HepG2 (cell line): ENCODE results near the gene FBXL7. TPM values are rescaled to one million over a fixed set of nuclear protein-coding genes. Genes with fewer than 3 reads are reported as not detected.

Source experiments
- ATAC-seq: fragments of 200-7000 bp; cut with Tn5 transposase; 3 replicates; pipeline ENCODE4 v1.9.1; 2020; ENCODE audit warnings: mild to moderate bottlenecking, moderate library complexity
- BruUV-seq: library from RNA; stranded (reverse); fragments of 400-500 nt; replicated peaks from 2 replicates; lab custom pipeline; 2021; lab: Mats Ljungman, UMichigan
- CTCF ChIA-PET: fragments of 300-600 bp; formaldehyde crosslinking; extraction: SDS; loops from one replicate; lab custom pipeline; 2021; ENCODE audit warnings: low total read pairs, inconsistent platforms, low intra/inter-chr PET ratio; lab: Yijun Ruan, JAX
- POLR2A ChIA-PET: fragments of 350-600 bp; sonication (Branson Sonifier 250); formaldehyde crosslinking; loops from one replicate; lab custom pipeline; 2020; ENCODE audit warnings: antibody characterized with exemption, inconsistent platforms; lab: Yijun Ruan, JAX
- DNase-seq: peaks from one replicate; pipeline ENCODE4 v3.0.0-alpha.2; 2015; ENCODE audit warnings: low spot score
- FAIRE-seq: peaks from 3 replicates; lab custom pipeline; 2011; peaks lifted over from hg19 to GRCh38; lab: Jason Lieb, UNC
- H2AFZ ChIP-seq: one replicate; pipeline ENCODE4 v1.6.1; 2011; ENCODE audit warnings: low read length, inconsistent platforms
- H3K27ac ChIP-seq: fragments of 300-600 bp; 3 replicates; pipeline ENCODE4 v1.8.0; 2011; ENCODE audit warnings: mixed run types, mild to moderate bottlenecking, mixed read lengths, low read length, inconsistent platforms; ENCODE audit not compliant: insufficient read depth; ENCODE audit errors: extremely low read length
- H3K27me3 ChIP-seq, 2 experiments: fragments of 200-600 bp in 1 of 2; 2 replicates in 1 of 2; 3 replicates in 1 of 2; pipeline versions ENCODE4 v1.6.0 to v1.8.0; 2011; ENCODE audit warnings: low read length in 2 of 2, mild to moderate bottlenecking in 2 of 2, moderate library complexity in 2 of 2, inconsistent platforms in 1 of 2; ENCODE audit not compliant: insufficient read depth in 2 of 2, control insufficient read depth in 1 of 2
- H3K36me3 ChIP-seq, 2 experiments: fragments of 200-600 bp in 1 of 2; replicated peaks in 1 of 2; 2 replicates in 1 of 2; 3 replicates in 1 of 2; pipeline versions ENCODE4 v1.5.1 to v1.8.0; 2011; ENCODE audit warnings: low read length in 2 of 2, inconsistent platforms in 1 of 2; ENCODE audit not compliant: insufficient read depth in 2 of 2, control insufficient read depth in 1 of 2
- H3K4me1 ChIP-seq: 2 replicates; pipeline ENCODE4 v1.5.1; 2012; ENCODE audit warnings: low read length, inconsistent platforms; ENCODE audit not compliant: insufficient read depth
- H3K4me2 ChIP-seq: 2 replicates; pipeline ENCODE4 v1.6.0; 2011; ENCODE audit warnings: low read depth, low read length, inconsistent platforms
- H3K4me3 ChIP-seq, 3 experiments: fragments of 200-600 bp in 1 of 3; sonication (generic), shearing (Covaris generic) in 1 of 3; replicated peaks in 1 of 3; 2 replicates each; pipeline ENCODE4 v1.5.1; 2011 to 2016; ENCODE audit warnings: low read length in 3 of 3, inconsistent platforms in 2 of 3, low read depth in 2 of 3, mild to moderate bottlenecking in 2 of 3, control low read depth in 1 of 3, mixed read lengths in 1 of 3; ENCODE audit not compliant: insufficient read depth in 1 of 3
- H3K79me2 ChIP-seq: one replicate; pipeline ENCODE4 v1.6.1; 2011; ENCODE audit warnings: low read length, inconsistent platforms; ENCODE audit not compliant: insufficient read depth
- H3K9ac ChIP-seq: 2 replicates; pipeline ENCODE4 v1.6.0; 2011; ENCODE audit warnings: mild to moderate bottlenecking, low read depth, low read length, inconsistent platforms; ENCODE audit not compliant: insufficient read depth
- H3K9me3 ChIP-seq: 2 replicates; pipeline ENCODE4 v1.5.1; 2012; ENCODE audit warnings: mild to moderate bottlenecking, low read length
- H4K20me1 ChIP-seq: 2 replicates; pipeline ENCODE4 v1.6.0; 2011; ENCODE audit warnings: inconsistent platforms, mild to moderate bottlenecking, low read length, moderate library complexity; ENCODE audit not compliant: insufficient read depth
- CHCHD3 ChIP-seq: sonication (generic); formaldehyde crosslinking; IDR thresholded peaks from 2 replicates; pipeline ENCODE4 v1.8.0; 2022; ENCODE audit warnings: mild to moderate bottlenecking, missing genetic modification reagents, moderate library complexity
- HHEX ChIP-seq: IDR thresholded peaks from 2 replicates; pipeline ENCODE4 v1.6.1; 2016; ENCODE audit warnings: control low read depth
- KLF12 ChIP-seq: sonication (generic); formaldehyde crosslinking; IDR thresholded peaks from 2 replicates; pipeline ENCODE4 v1.4.0; 2020; ENCODE audit warnings: missing genetic modification reagents, borderline replicate concordance
- SMYD3 ChIP-seq: sonication (generic); formaldehyde crosslinking; IDR thresholded peaks from 2 replicates; pipeline ENCODE4 v1.8.1; 2023; ENCODE audit warnings: mild to moderate bottlenecking, missing genetic modification reagents
- ZBTB20 ChIP-seq: sonication (generic); formaldehyde crosslinking; IDR thresholded peaks from 2 replicates; pipeline ENCODE4 v1.8.1; 2023; ENCODE audit warnings: missing genetic modification reagents, low read depth, mild to moderate bottlenecking, borderline replicate concordance
- ZNF274 ChIP-seq: sonication (generic); formaldehyde crosslinking; IDR thresholded peaks from 2 replicates; pipeline ENCODE4 v1.5.1; 2020; ENCODE audit warnings: mild to moderate bottlenecking, missing genetic modification reagents
- ZNF607 ChIP-seq: sonication (generic); formaldehyde crosslinking; IDR thresholded peaks from 2 replicates; pipeline ENCODE4 v1.5.1; 2020; ENCODE audit warnings: missing genetic modification reagents, mild to moderate bottlenecking, borderline replicate concordance
- ZSCAN5A ChIP-seq: sonication (generic); formaldehyde crosslinking; IDR thresholded peaks from 2 replicates; pipeline ENCODE4 v1.8.0; 2022; ENCODE audit warnings: mild to moderate bottlenecking, missing genetic modification reagents, borderline replicate concordance
- WGBS: methylation state at CpG from one replicate; pipeline ENCODE4 v1.1.6; 2017; ENCODE audit warnings: low lambda C conversion rate; 5-methylcytosine and 5-hydroxymethylcytosine counted together
- in situ Hi-C: cut with HindIII; loops from 2 replicates; pipeline ENCODE4 v1.10.0; 2017; ENCODE audit warnings: low pct_unique_long_range_greater_than_20kb; ENCODE audit not compliant: extremely low pct_ligation_motif_present
- intact Hi-C: fragments of 100-400 bp; cut with micrococcal nuclease; formaldehyde crosslinking; loops from one replicate; pipeline ENCODE4 v1.10.0; 2022; ENCODE audit not compliant: unreplicated experiment
- polyA plus RNA-seq, 8 experiments: library from polyadenylated mRNA; depleted of rRNA in 3 of 8; stranded (reverse) in 7 of 8; unstranded in 1 of 8; fragments of >200 nt; fragmentation: Illumina TruSeq in 4 of 8; extraction: Trizol in 4 of 8; gene quantifications; 2 replicates each; pipeline versions ENCODE4 v1.2.1 to v1.2.3, GENCODE V29; 2011 to 2016; ENCODE audit warnings: low read depth in 4 of 8, missing spikeins in 1 of 8, mixed read lengths in 1 of 8; ENCODE audit not compliant: insufficient read depth in 1 of 8
- total RNA-seq, 5 experiments: library from RNA; depleted of rRNA; stranded (reverse); fragments of >200 nt; fragmentation: Illumina TruSeq; extraction: Trizol; gene quantifications; 2 replicates each; pipeline ENCODE4 v1.2.3, GENCODE V29; 2016; ENCODE audit warnings: low read depth in 1 of 5
- TF ChIP-seq, protein P1 (sequence below): sonication (generic); formaldehyde crosslinking; IDR thresholded peaks from 2 replicates; pipeline ENCODE4 v1.8.1; 2023; ENCODE audit warnings: missing genetic modification reagents, inconsistent platforms, borderline replicate concordance
- TF ChIP-seq, protein P2 (sequence below): sonication (generic); formaldehyde crosslinking; IDR thresholded peaks from 2 replicates; pipeline ENCODE4 v1.5.1; 2020; ENCODE audit warnings: mild to moderate bottlenecking, missing genetic modification reagents

Gene FBXL7
- total and polyA plus RNA-seq, 2 of the 13 experiments (the other 11 are each of a cell fraction or from before 2014, with no cell fraction given), result 0.07 TPM; not detected in 1

- 0% methylated on average over 3 of the region's 3 CpGs for WGBS
- Histone ChIP-seq H3K4me2 (no peak overlapping the region), H3K36me3 (no peaks in the 10 kb centered on the region), H2AFZ (no peak overlapping the region), H3K4me3 (no peak overlapping the region), H3K79me2 (no peaks in the 10 kb centered on the region), H4K20me1 (no peaks in the 10 kb centered on the region), H3K9ac (no peak overlapping the region), H3K27me3 (no peaks in the 10 kb centered on the region), H3K27ac (no peak overlapping the region), H3K4me1 (no peaks in the 10 kb centered on the region), H3K9me3 (peaks cover 13% of the 10 kb centered on the region)
- no TSS peak for BruUV-seq
- in situ Hi-C loops (no loop called here), intact Hi-C loops (no loop called here)
- ChIA-PET POLR2A (no interaction called here), CTCF (no interaction called here)
- DNase-seq (no peak), FAIRE-seq (no peak), ATAC-seq (no peak)
- no peak for TF ChIP-seq SMYD3 (CRISPR knock-in tag)
- TF ChIP-seq, protein P1, sequence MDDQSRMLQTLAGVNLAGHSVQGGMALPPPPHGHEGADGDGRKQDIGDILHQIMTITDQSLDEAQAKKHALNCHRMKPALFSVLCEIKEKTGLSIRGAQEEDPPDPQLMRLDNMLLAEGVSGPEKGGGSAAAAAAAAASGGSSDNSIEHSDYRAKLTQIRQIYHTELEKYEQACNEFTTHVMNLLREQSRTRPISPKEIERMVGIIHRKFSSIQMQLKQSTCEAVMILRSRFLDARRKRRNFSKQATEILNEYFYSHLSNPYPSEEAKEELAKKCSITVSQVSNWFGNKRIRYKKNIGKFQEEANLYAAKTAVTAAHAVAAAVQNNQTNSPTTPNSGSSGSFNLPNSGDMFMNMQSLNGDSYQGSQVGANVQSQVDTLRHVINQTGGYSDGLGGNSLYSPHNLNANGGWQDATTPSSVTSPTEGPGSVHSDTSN (CRISPR knock-in tag), result no peak
- TF ChIP-seq ZNF274 (CRISPR knock-in tag), result no peak
- TF ChIP-seq ZBTB20 (CRISPR knock-in tag), result no peak
- no peak for TF ChIP-seq ZSCAN5A (CRISPR knock-in tag)
- TF ChIP-seq, protein P2, sequence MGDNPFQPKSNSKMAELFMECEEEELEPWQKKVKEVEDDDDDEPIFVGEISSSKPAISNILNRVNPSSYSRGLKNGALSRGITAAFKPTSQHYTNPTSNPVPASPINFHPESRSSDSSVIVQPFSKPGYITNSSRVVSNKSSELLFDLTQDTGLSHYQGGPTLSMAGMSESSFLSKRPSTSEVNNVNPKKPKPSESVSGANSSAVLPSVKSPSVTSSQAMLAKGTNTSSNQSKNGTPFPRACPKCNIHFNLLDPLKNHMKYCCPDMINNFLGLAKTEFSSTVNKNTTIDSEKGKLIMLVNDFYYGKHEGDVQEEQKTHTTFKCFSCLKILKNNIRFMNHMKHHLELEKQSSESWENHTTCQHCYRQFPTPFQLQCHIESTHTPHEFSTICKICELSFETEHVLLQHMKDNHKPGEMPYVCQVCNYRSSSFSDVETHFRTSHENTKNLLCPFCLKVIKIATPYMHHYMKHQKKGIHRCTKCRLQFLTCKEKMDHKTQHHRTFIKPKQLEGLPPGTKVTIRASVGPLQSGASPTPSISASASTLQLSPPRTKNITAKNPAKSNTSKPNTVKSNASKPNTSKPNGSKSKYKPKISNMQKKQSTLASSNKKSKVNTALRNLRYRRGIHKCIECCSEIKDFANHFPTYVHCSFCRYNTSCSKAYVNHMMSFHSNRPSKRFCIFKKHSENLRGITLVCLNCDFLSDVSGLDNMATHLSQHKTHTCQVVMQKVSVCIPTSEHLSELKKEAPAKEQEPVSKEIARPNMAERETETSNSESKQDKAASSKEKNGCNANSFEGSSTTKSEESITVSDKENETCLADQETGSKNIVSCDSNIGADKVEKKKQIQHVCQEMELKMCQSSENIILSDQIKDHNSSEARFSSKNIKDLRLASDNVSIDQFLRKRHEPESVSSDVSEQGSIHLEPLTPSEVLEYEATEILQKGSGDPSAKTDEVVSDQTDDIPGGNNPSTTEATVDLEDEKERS (CRISPR knock-in tag), result no peak
- TF ChIP-seq HHEX, result no peak
- TF ChIP-seq CHCHD3 (CRISPR knock-in tag), result no peak
- no peak for TF ChIP-seq KLF12
- TF ChIP-seq ZNF607 (CRISPR knock-in tag), result no peak
These were observed 308.6 kb downstream of the FBXL7 start for GRCh38 chr5:15808577-15808976.
